H9 (cell line): Measurements from ENCODE around the gene SENP8. TPM values are rescaled to one million over a fixed set of nuclear protein-coding genes. Genes with fewer than 3 reads are reported as not detected.

ENCODE experiments used
- DNase-seq: peaks from one replicate; pipeline ENCODE4 v3.0.0-alpha.2; 2017
- H2AFZ ChIP-seq: one replicate; pipeline ENCODE4 v1.6.1; 2013; ENCODE audit warnings: mild to moderate bottlenecking, low read length, control low read depth, moderate library complexity
- H2AK5ac ChIP-seq: 2 replicates; pipeline ENCODE4 v1.6.1; 2013; ENCODE audit warnings: low read length, control low read depth, mixed read lengths; ENCODE audit not compliant: insufficient read length
- H2BK120ac ChIP-seq: one replicate; pipeline ENCODE4 v1.6.1; 2013; ENCODE audit warnings: low read depth, mild to moderate bottlenecking, low read length, control low read depth, inconsistent platforms; ENCODE audit not compliant: poor library complexity, severe bottlenecking
- H2BK12ac ChIP-seq: 2 replicates; pipeline ENCODE4 v1.6.1; 2013; ENCODE audit warnings: low read length, control low read depth, mixed read lengths, low read depth; ENCODE audit not compliant: insufficient read length
- H2BK15ac ChIP-seq: 2 replicates; pipeline ENCODE4 v1.6.1; 2013; ENCODE audit warnings: low read depth, low read length, control low read depth
- H2BK20ac ChIP-seq: one replicate; pipeline ENCODE4 v1.6.1; 2013; ENCODE audit warnings: low read depth, mild to moderate bottlenecking, low read length, control low read depth, inconsistent platforms; ENCODE audit not compliant: poor library complexity, severe bottlenecking
- H2BK5ac ChIP-seq: 2 replicates; pipeline ENCODE4 v1.6.1; 2013; ENCODE audit warnings: low read length, control low read depth, mixed read lengths; ENCODE audit not compliant: insufficient read length
- H3K14ac ChIP-seq: 2 replicates; pipeline ENCODE4 v1.6.1; 2013; ENCODE audit warnings: low read length, control low read depth; ENCODE audit not compliant: insufficient read depth
- H3K18ac ChIP-seq: 2 replicates; pipeline ENCODE4 v1.6.1; 2013; ENCODE audit warnings: low read depth, mild to moderate bottlenecking, mixed read lengths, low read length, control low read depth; ENCODE audit not compliant: insufficient read length
- H3K23ac ChIP-seq: 2 replicates; pipeline ENCODE4 v1.6.1; 2013; ENCODE audit warnings: low read length, control low read depth, mixed read lengths, low read depth; ENCODE audit not compliant: insufficient read length
- H3K23me2 ChIP-seq: 2 replicates; pipeline ENCODE4 v1.6.1; 2013; ENCODE audit warnings: low read depth, mild to moderate bottlenecking, mixed read lengths, low read length, control low read depth; ENCODE audit not compliant: insufficient read length, poor library complexity, severe bottlenecking
- H3K27ac ChIP-seq: 2 replicates; pipeline ENCODE4 v1.5.1; 2013; ENCODE audit warnings: low read length, control low read depth, mixed read lengths, low read depth; ENCODE audit not compliant: insufficient read length
- H3K27me3 ChIP-seq: 2 replicates; pipeline ENCODE4 v1.6.1; 2013; ENCODE audit warnings: low read length, control low read depth, inconsistent platforms; ENCODE audit not compliant: insufficient read depth
- H3K4ac ChIP-seq: 2 replicates; pipeline ENCODE4 v1.6.1; 2013; ENCODE audit warnings: low read depth, mild to moderate bottlenecking, control low read depth, inconsistent platforms, low read length, moderate library complexity
- H3K4me1 ChIP-seq: 2 replicates; pipeline ENCODE4 v1.6.1; 2013; ENCODE audit warnings: low read length, control low read depth, inconsistent platforms; ENCODE audit not compliant: insufficient read depth
- H3K4me2 ChIP-seq: 2 replicates; pipeline ENCODE4 v1.6.1; 2013; ENCODE audit warnings: low read length, control low read depth, mixed read lengths; ENCODE audit not compliant: insufficient read length, insufficient read depth
- H3K56ac ChIP-seq: 2 replicates; pipeline ENCODE4 v1.6.1; 2013; ENCODE audit warnings: low read depth, mild to moderate bottlenecking, mixed read lengths, low read length, control low read depth; ENCODE audit not compliant: insufficient read length
- H3K79me1 ChIP-seq: 2 replicates; pipeline ENCODE4 v1.6.1; 2013; ENCODE audit warnings: low read depth, mild to moderate bottlenecking, moderate library complexity, low read length, control low read depth, inconsistent platforms; ENCODE audit not compliant: insufficient read depth, poor library complexity, severe bottlenecking
- H3K79me2 ChIP-seq: 2 replicates; pipeline ENCODE4 v1.6.1; 2013; ENCODE audit warnings: low read length, control low read depth, inconsistent platforms; ENCODE audit not compliant: insufficient read depth
- H3K9ac ChIP-seq: 2 replicates; pipeline ENCODE4 v1.6.1; 2013; ENCODE audit warnings: low read length, control low read depth, mixed read lengths; ENCODE audit not compliant: insufficient read length; ENCODE audit errors: extremely low read depth
- H3K9me3 ChIP-seq: one replicate; pipeline ENCODE4 v1.6.1; 2013; ENCODE audit warnings: low read depth, low read length, inconsistent platforms; ENCODE audit not compliant: control insufficient read depth
- H3T11ph ChIP-seq: one replicate; pipeline ENCODE4 v1.6.1; 2013; ENCODE audit warnings: mild to moderate bottlenecking, low read length, control low read depth, inconsistent platforms
- H4K20me1 ChIP-seq: one replicate; pipeline ENCODE4 v1.6.1; 2013; ENCODE audit not compliant: control insufficient read depth, insufficient read length, insufficient read depth
- H4K5ac ChIP-seq: 2 replicates; pipeline ENCODE4 v1.6.1; 2013; ENCODE audit warnings: low read depth, mild to moderate bottlenecking, mixed read lengths, low read length, control low read depth; ENCODE audit not compliant: insufficient read length
- H4K8ac ChIP-seq: replicated peaks from 2 replicates; pipeline ENCODE4 v1.6.1; 2013; ENCODE audit warnings: low read length, control low read depth, mixed read lengths, low read depth; ENCODE audit not compliant: insufficient read length
- H4K91ac ChIP-seq: 2 replicates; pipeline ENCODE4 v1.6.1; 2013; ENCODE audit warnings: low read depth, mild to moderate bottlenecking, moderate library complexity, mixed read lengths, low read length, control low read depth; ENCODE audit not compliant: insufficient read length
- H3K27ac Mint-ChIP-seq, 3 experiments: 2 replicates in 2 of 3; 3 replicates in 1 of 3; pipeline ENCODE4 v1.8.0; 2020 to 2021; ENCODE audit warnings: mixed read lengths in 3 of 3, mild to moderate bottlenecking in 1 of 3, moderate library complexity in 1 of 3
- H3K27me3 Mint-ChIP-seq: 2 replicates; pipeline ENCODE4 v1.8.0; 2021; ENCODE audit warnings: low read depth, mild to moderate bottlenecking, moderate library complexity, mixed read lengths
- H3K36me3 Mint-ChIP-seq, 3 experiments: 2 replicates in 2 of 3; 3 replicates in 1 of 3; pipeline ENCODE4 v1.8.0; 2020 to 2021; ENCODE audit warnings: low read depth in 3 of 3, mixed read lengths in 3 of 3; ENCODE audit not compliant: insufficient read depth in 1 of 3
- H3K4me1 Mint-ChIP-seq, 2 experiments: 2 replicates each; pipeline ENCODE4 v1.8.0; 2020; ENCODE audit warnings: mixed read lengths in 2 of 2
- H3K4me3 Mint-ChIP-seq, 2 experiments: 2 replicates in 1 of 2; 3 replicates in 1 of 2; pipeline ENCODE4 v1.8.0; 2020 to 2021; ENCODE audit warnings: mild to moderate bottlenecking in 2 of 2, mixed read lengths in 2 of 2, moderate library complexity in 1 of 2
- H3K9me3 Mint-ChIP-seq, 2 experiments: 2 replicates in 1 of 2; 3 replicates in 1 of 2; pipeline ENCODE4 v1.8.0; 2020; ENCODE audit warnings: mild to moderate bottlenecking in 2 of 2, mixed read lengths in 2 of 2, moderate library complexity in 1 of 2
- WGBS: extraction: QIAGEN DNeasy Blood & Tissue Kit; methylation state at CpG from one replicate; pipeline ENCODE4 v1.1.7; 2013; ENCODE audit warnings: missing lambda C conversion rate, low lambda C conversion rate, mixed read lengths; ENCODE audit not compliant: insufficient read length; ENCODE audit errors: extremely low coverage; 5-methylcytosine and 5-hydroxymethylcytosine counted together
- total RNA-seq: library from RNA; stranded (reverse); gene quantifications from 2 replicates; pipeline ENCODE4 v1.2.1, GENCODE V29; 2021
- TF ChIP-seq, protein P1 (sequence below): fragments of 200-600 bp; sonication (generic); conservative IDR thresholded peaks from 3 replicates; pipeline ENCODE4 v1.8.0; 2021; ENCODE audit warnings: antibody characterized with exemption, mild to moderate bottlenecking

Gene SENP8
- total RNA-seq, 1 experiment from 2014 or later: 4.8 TPM

DNA sequence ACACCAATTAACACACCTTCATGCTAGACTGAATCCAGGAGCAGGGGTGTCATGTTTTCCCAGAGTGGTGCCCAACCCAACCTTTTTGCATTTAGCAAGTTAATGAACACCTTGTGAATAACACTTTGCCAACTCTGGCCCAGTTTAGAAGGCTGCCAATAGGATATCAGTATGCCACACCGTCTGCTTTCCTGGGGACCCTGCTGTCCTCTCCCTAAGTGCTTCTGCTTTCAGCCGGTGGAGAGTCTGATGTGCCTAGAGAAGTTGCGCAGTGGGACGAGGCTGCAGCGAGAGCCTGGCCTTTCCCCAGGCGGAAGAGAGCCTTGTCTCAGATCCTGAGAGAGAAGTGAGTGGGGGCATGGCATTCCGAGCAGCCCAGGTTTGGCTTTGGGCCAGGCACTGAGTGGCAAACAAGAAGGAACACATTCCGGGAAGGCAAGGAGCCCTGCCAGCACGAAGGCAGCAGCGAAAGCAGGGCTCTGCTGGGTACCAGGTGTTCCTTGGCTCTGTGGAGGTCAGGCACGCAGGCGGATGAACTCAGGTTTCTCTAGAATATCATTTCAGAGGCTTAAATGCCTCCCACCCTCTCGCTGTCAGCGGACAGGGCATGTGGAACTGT, 36.9 kb downstream of the SENP8 start:
- H2BK20ac ChIP-seq: no peak overlapping the region
- H3K79me2 ChIP-seq: no peaks in the 10 kb centered on the region
- WGBS: no CpG with 5 or more reads among the region's 14 CpGs
- no peak overlapping the region for H2AFZ ChIP-seq
- no peak overlapping the region for H2AK5ac ChIP-seq
- TF ChIP-seq, protein P1, sequence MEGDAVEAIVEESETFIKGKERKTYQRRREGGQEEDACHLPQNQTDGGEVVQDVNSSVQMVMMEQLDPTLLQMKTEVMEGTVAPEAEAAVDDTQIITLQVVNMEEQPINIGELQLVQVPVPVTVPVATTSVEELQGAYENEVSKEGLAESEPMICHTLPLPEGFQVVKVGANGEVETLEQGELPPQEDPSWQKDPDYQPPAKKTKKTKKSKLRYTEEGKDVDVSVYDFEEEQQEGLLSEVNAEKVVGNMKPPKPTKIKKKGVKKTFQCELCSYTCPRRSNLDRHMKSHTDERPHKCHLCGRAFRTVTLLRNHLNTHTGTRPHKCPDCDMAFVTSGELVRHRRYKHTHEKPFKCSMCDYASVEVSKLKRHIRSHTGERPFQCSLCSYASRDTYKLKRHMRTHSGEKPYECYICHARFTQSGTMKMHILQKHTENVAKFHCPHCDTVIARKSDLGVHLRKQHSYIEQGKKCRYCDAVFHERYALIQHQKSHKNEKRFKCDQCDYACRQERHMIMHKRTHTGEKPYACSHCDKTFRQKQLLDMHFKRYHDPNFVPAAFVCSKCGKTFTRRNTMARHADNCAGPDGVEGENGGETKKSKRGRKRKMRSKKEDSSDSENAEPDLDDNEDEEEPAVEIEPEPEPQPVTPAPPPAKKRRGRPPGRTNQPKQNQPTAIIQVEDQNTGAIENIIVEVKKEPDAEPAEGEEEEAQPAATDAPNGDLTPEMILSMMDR: no peak
- H3K4ac ChIP-seq: no peak overlapping the region
- H3K9me3 Mint-ChIP-seq: no peaks in the 10 kb centered on the region
- H3K4me2 ChIP-seq: no peak overlapping the region
- H3K27me3 ChIP-seq: no peaks in the 10 kb centered on the region; the same call in 1 of the 2 replicates
- no peak overlapping the region for H3K56ac ChIP-seq
- H3K9ac ChIP-seq: no peak overlapping the region
- H3K36me3 Mint-ChIP-seq: no peaks in the 10 kb centered on the region
- no peak overlapping the region for H3T11ph ChIP-seq
- H4K91ac ChIP-seq: no peak overlapping the region
- peaks cover 10% of the 10 kb centered on the region in 2 experiments for H3K4me1 Mint-ChIP-seq
- H3K4me1 ChIP-seq: no peaks in the 10 kb centered on the region; the same call in 1 of the 2 replicates
- H2BK5ac ChIP-seq: no peak overlapping the region
- H3K9me3 ChIP-seq: no peaks in the 10 kb centered on the region
- H3K23ac ChIP-seq: no peak overlapping the region
- no peak overlapping the region for H3K14ac ChIP-seq
- H4K5ac ChIP-seq: no peak overlapping the region
- H3K27ac ChIP-seq: no peak overlapping the region
- H4K20me1 ChIP-seq: no peaks in the 10 kb centered on the region
- no peak overlapping the region for H2BK120ac ChIP-seq
- H2BK15ac ChIP-seq: no peak overlapping the region
- no peaks in the 10 kb centered on the region for H3K79me1 ChIP-seq
- H3K4me3 Mint-ChIP-seq: no peak overlapping the region
- no peak overlapping the region for H2BK12ac ChIP-seq
- peak overlapping the region; percentile 11 to 91 (median 33); a peak in 3 of 7 replicates for H3K27ac Mint-ChIP-seq
- H3K27me3 Mint-ChIP-seq: peaks cover 11% of the 10 kb centered on the region
- no peak overlapping the region for H3K18ac ChIP-seq
- H4K8ac ChIP-seq: no peak overlapping the region
- DNase-seq: no peak
- no peaks in the 10 kb centered on the region for H3K23me2 ChIP-seq
